Hepatocyte (in vitro differentiated cells): ENCODE results near the gene LEKR1. TPM values are rescaled to one million over a fixed set of nuclear protein-coding genes. Genes with fewer than 3 reads are reported as not detected.

ENCODE experiments used
- DNase-seq: peaks from one replicate; pipeline ENCODE4 v3.0.0-alpha.2; 2016; ENCODE audit warnings: low spot score
- H2AFZ ChIP-seq: fragments of 200-600 bp; sonication (generic); 2 replicates; pipeline ENCODE4 v1.6.0; 2016; ENCODE audit warnings: antibody characterized with exemption, mild to moderate bottlenecking
- H3K27ac ChIP-seq: fragments of 200-600 bp; sonication (generic); 2 replicates; pipeline ENCODE4 v1.5.1; 2016; ENCODE audit warnings: mild to moderate bottlenecking
- H3K27me3 ChIP-seq: fragments of 200-600 bp; sonication (generic); 2 replicates; pipeline ENCODE4 v1.6.1; 2016
- H3K36me3 ChIP-seq: fragments of 200-600 bp; sonication (generic); replicated peaks from 2 replicates; pipeline ENCODE4 v1.5.1; 2016; ENCODE audit warnings: low read depth; ENCODE audit not compliant: insufficient read depth
- H3K4me1 ChIP-seq: fragments of 200-600 bp; sonication (generic); 2 replicates; pipeline ENCODE4 v1.5.1; 2016; ENCODE audit warnings: mild to moderate bottlenecking, moderate library complexity; ENCODE audit not compliant: insufficient read depth
- H3K4me2 ChIP-seq: fragments of 200-600 bp; sonication (generic); 2 replicates; pipeline ENCODE4 v1.6.0; 2016
- H3K4me3 ChIP-seq: fragments of 200-600 bp; sonication (generic); 2 replicates; pipeline ENCODE4 v1.5.1; 2016; ENCODE audit warnings: mild to moderate bottlenecking
- H3K79me2 ChIP-seq: fragments of 200-600 bp; sonication (generic); 2 replicates; pipeline ENCODE4 v1.6.0; 2017; ENCODE audit warnings: mild to moderate bottlenecking
- H3K9me2 ChIP-seq: fragments of 200-600 bp; sonication (generic); replicated peaks from 2 replicates; pipeline ENCODE4 v1.6.0; 2017; ENCODE audit warnings: mild to moderate bottlenecking; ENCODE audit not compliant: insufficient read depth
- H3K9me3 ChIP-seq: fragments of 200-600 bp; sonication (generic); 2 replicates; pipeline ENCODE4 v1.5.1; 2016; ENCODE audit warnings: low read depth, mild to moderate bottlenecking
- H4K20me1 ChIP-seq: fragments of 200-600 bp; sonication (generic); 2 replicates; pipeline ENCODE4 v1.6.0; 2016; ENCODE audit warnings: mild to moderate bottlenecking; ENCODE audit not compliant: insufficient read depth, poor library complexity, severe bottlenecking
- CTCF ChIP-seq: fragments of 200-600 bp; sonication (generic); IDR thresholded peaks from 2 replicates; pipeline ENCODE4 v1.5.1; 2016; ENCODE audit warnings: antibody characterized with exemption, mild to moderate bottlenecking; ENCODE audit not compliant: poor library complexity
- EZH2 ChIP-seq: fragments of 200-600 bp; sonication (generic); IDR thresholded peaks from 2 replicates; pipeline ENCODE4 v1.6.1; 2016; ENCODE audit warnings: antibody characterized with exemption, mild to moderate bottlenecking, borderline replicate concordance
- EZH2phosphoT487 ChIP-seq: fragments of 200-600 bp; sonication (generic); IDR thresholded peaks from one replicate; pipeline ENCODE4 v1.6.1; 2018; ENCODE audit warnings: antibody characterized with exemption, mild to moderate bottlenecking, low read depth, moderate library complexity; ENCODE audit not compliant: unreplicated experiment, severe bottlenecking
- WGBS: methylation state at CpG from one replicate; pipeline ENCODE4 v1.1.6; 2016; ENCODE audit warnings: low lambda C conversion rate; ENCODE audit errors: missing lambda C conversion rate; 5-methylcytosine and 5-hydroxymethylcytosine counted together
- polyA plus RNA-seq: library from polyadenylated mRNA; unstranded; fragments of >200 nt; fragmentation: Nextera tagmentation; extraction: Ambion mirVana; gene quantifications from 2 replicates; pipeline ENCODE4 v1.2.1, GENCODE V29; 2016
- total RNA-seq: library from RNA; depleted of rRNA; stranded (reverse); fragments of >200 nt; gene quantifications from 2 replicates; pipeline ENCODE4 v1.2.3, GENCODE V29; 2014

LEKR1 gene
- total and polyA plus RNA-seq, 2 experiments from 2014 or later: 1.1 to 2.1 TPM

- WGBS: 92% methylated on average over 1 of the region's 1 CpG
- Histone ChIP-seq H3K36me3 (no peaks in the 10 kb centered on the region), H3K4me2 (no peak overlapping the region), H3K27ac (no peak overlapping the region), H3K4me3 (no peak overlapping the region), H3K4me1 (no peaks in the 10 kb centered on the region), H3K9me2 (no peaks in the 10 kb centered on the region), H3K9me3 (no peaks in the 10 kb centered on the region), H4K20me1 (no peaks in the 10 kb centered on the region), H3K79me2 (no peaks in the 10 kb centered on the region), H2AFZ (no peak overlapping the region), H3K27me3 (no peaks in the 10 kb centered on the region)
- no peak for DNase-seq
- TF ChIP-seq EZH2 (no peak), CTCF (no peak), EZH2phosphoT487 (no peak)
Measured at GRCh38 chr3:157061265-157061664, 235.1 kb downstream of the LEKR1 start.

- TF ChIP-seq CTCF (no peak), EZH2phosphoT487 (no peak), EZH2 (no peak)
- no peaks in the 10 kb centered on the region for H3K36me3 ChIP-seq
- H3K9me2 ChIP-seq: no peaks in the 10 kb centered on the region
- no peak overlapping the region for H3K27ac ChIP-seq
- H3K27me3 ChIP-seq: no peaks in the 10 kb centered on the region
- H3K79me2 ChIP-seq: no peaks in the 10 kb centered on the region
- no peaks in the 10 kb centered on the region for H3K9me3 ChIP-seq
- no peak overlapping the region for H3K4me2 ChIP-seq
- 91% methylated on average over 5 of the region's 5 CpGs for WGBS
- H2AFZ ChIP-seq: no peak overlapping the region
- H3K4me1 ChIP-seq: no peaks in the 10 kb centered on the region
- H4K20me1 ChIP-seq: no peaks in the 10 kb centered on the region
- DNase-seq: no peak
- H3K4me3 ChIP-seq: no peak overlapping the region
Measured at GRCh38 chr3:157063469-157063868, 237.3 kb downstream of the LEKR1 start.

GRCh38 chr3:157063926-157064325 is 237.8 kb downstream of the LEKR1 start:
- Histone ChIP-seq H3K4me3 (no peak overlapping the region), H3K9me3 (no peaks in the 10 kb centered on the region), H3K36me3 (no peaks in the 10 kb centered on the region), H3K4me1 (no peaks in the 10 kb centered on the region), H3K27ac (no peak overlapping the region), H3K9me2 (no peaks in the 10 kb centered on the region), H4K20me1 (no peaks in the 10 kb centered on the region), H3K79me2 (no peaks in the 10 kb centered on the region), H2AFZ (no peak overlapping the region), H3K27me3 (no peaks in the 10 kb centered on the region), H3K4me2 (no peak overlapping the region)
- no peak for DNase-seq
- 98% methylated on average over 2 of the region's 2 CpGs for WGBS
- no peak for TF ChIP-seq CTCF
- no peak for TF ChIP-seq EZH2
- no peak for TF ChIP-seq EZH2phosphoT487

- 72% methylated on average over 7 of the region's 7 CpGs for WGBS
- no peak for DNase-seq
- Histone ChIP-seq H3K4me1 (no peaks in the 10 kb centered on the region), H3K27me3 (no peaks in the 10 kb centered on the region), H3K4me2 (no peak overlapping the region), H4K20me1 (no peaks in the 10 kb centered on the region), H3K9me3 (no peaks in the 10 kb centered on the region), H3K36me3 (no peaks in the 10 kb centered on the region), H3K79me2 (no peaks in the 10 kb centered on the region), H3K27ac (no peak overlapping the region), H2AFZ (no peak overlapping the region), H3K4me3 (no peak overlapping the region), H3K9me2 (no peaks in the 10 kb centered on the region)
- no peak for TF ChIP-seq CTCF
- no peak for TF ChIP-seq EZH2phosphoT487
- no peak for TF ChIP-seq EZH2
Measured at GRCh38 chr3:157064402-157064801, 238.2 kb downstream of the LEKR1 start.
